WERI-Rb-1 (cell line): Measurements from ENCODE around the gene CAPS.

ENCODE experiments used
- DNase-seq: peaks from one replicate; pipeline ENCODE4 v3.0.0-alpha.2; 2020
- H3K27ac ChIP-seq: fragments of 250-450 bp; sonication (Bioruptor Pico); 2 replicates; pipeline ENCODE4 v1.5.1; 2020; ENCODE audit warnings: mild to moderate bottlenecking, moderate library complexity
- H3K27me3 ChIP-seq: fragments of 250-450 bp; sonication (Bioruptor Pico); 2 replicates; pipeline ENCODE4 v1.5.1; 2021; ENCODE audit warnings: mild to moderate bottlenecking, low read depth, moderate library complexity; ENCODE audit not compliant: insufficient read depth, severe bottlenecking
- H3K36me3 ChIP-seq: fragments of 250-450 bp; sonication (Bioruptor Pico); 2 replicates; pipeline ENCODE4 v1.5.1; 2020; ENCODE audit warnings: mild to moderate bottlenecking, moderate library complexity
- H3K4me3 ChIP-seq: 2 replicates; pipeline ENCODE4 v1.5.1; 2011; ENCODE audit warnings: low read depth, mild to moderate bottlenecking, control low read depth, low read length
- H3K9me3 ChIP-seq: fragments of 250-450 bp; sonication (Bioruptor Pico); 2 replicates; pipeline ENCODE4 v1.5.1; 2021; ENCODE audit warnings: mild to moderate bottlenecking, moderate library complexity; ENCODE audit not compliant: severe bottlenecking
- TF ChIP-seq, protein P1 (sequence below): IDR thresholded peaks from 2 replicates; pipeline ENCODE4 v1.5.1; 2011; ENCODE audit warnings: low read depth, mild to moderate bottlenecking, control low read depth, inconsistent platforms, low read length

Gene CAPS

DNA sequence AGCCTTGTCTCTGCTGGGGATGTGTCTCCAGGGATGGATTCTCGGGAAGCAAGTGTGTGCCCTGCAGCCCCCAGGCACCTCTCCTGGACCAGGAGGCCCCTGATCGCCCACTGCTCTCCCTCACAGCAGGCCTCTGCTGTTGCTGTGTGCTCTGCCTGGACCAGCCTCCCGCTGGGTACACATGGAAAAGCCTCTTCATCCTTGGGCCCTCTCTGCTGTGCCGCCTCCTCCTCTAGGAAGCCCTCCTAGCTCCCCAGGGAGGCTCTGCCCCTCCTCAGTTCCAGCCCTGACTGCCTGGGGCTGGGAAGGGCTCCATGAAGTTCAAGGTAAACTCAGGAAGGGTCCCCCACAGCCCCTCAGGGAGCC lies 22.5 kb upstream of the CAPS start:
- H3K4me3 ChIP-seq = no peak overlapping the region
- no peak overlapping the region for H3K27ac ChIP-seq
- no peaks in the 10 kb centered on the region for H3K27me3 ChIP-seq
- TF ChIP-seq, protein P1, sequence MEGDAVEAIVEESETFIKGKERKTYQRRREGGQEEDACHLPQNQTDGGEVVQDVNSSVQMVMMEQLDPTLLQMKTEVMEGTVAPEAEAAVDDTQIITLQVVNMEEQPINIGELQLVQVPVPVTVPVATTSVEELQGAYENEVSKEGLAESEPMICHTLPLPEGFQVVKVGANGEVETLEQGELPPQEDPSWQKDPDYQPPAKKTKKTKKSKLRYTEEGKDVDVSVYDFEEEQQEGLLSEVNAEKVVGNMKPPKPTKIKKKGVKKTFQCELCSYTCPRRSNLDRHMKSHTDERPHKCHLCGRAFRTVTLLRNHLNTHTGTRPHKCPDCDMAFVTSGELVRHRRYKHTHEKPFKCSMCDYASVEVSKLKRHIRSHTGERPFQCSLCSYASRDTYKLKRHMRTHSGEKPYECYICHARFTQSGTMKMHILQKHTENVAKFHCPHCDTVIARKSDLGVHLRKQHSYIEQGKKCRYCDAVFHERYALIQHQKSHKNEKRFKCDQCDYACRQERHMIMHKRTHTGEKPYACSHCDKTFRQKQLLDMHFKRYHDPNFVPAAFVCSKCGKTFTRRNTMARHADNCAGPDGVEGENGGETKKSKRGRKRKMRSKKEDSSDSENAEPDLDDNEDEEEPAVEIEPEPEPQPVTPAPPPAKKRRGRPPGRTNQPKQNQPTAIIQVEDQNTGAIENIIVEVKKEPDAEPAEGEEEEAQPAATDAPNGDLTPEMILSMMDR = no peak
- DNase-seq = no peak
- no peaks in the 10 kb centered on the region for H3K9me3 ChIP-seq
- peaks cover 20% of the 10 kb centered on the region for H3K36me3 ChIP-seq

DNA sequence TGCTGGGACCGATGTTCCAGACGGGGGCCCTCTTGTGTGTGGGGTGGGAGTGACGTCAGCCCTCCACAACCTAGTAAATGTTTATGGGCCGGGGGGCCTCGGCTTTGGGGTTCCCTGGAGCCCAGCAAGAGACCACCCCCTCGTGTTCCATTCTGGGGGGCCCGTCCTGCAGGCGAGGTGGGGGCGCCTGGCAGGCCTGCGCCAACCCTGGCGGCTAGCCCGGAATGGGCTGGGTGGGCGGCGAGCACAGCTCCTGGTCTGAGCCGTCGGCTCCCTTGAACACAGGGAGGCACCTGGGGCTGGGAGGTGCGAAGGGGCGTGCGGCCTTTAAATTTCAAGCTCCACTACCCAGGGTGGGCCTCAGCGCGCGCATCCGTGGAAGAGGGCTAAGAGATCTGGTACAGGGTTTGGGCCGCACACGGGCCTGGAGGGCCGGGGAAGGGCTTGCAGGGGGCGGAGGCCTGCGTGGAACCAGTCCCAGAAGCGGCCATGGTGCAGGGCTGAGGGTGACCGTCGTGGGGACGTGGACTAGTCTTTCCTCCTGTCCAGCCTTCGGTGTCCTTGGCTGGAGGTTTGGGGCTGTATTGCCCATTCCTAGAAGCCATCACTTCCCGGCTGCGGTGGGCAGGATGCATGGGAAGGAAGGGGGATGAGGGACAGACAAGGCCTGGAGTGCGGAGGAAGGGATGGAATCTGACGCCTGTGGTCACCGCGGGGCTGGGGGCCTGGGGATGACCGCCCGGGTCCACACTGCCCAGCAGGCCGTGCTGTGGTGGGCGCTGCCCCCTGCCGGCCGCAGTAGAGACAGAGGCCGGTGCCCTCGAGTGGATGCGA lies 21.9 kb upstream of the CAPS start:
- Histone ChIP-seq H3K9me3 (no peaks in the 10 kb centered on the region), H3K27ac (no peak overlapping the region; the same call in 1 of the 2 replicates), H3K27me3 (no peaks in the 10 kb centered on the region), H3K4me3 (no peak overlapping the region), H3K36me3 (peaks cover 22% of the 10 kb centered on the region)
- DNase-seq = peak; percentile 70
- TF ChIP-seq, protein P1 = peak; percentile 95

DNA sequence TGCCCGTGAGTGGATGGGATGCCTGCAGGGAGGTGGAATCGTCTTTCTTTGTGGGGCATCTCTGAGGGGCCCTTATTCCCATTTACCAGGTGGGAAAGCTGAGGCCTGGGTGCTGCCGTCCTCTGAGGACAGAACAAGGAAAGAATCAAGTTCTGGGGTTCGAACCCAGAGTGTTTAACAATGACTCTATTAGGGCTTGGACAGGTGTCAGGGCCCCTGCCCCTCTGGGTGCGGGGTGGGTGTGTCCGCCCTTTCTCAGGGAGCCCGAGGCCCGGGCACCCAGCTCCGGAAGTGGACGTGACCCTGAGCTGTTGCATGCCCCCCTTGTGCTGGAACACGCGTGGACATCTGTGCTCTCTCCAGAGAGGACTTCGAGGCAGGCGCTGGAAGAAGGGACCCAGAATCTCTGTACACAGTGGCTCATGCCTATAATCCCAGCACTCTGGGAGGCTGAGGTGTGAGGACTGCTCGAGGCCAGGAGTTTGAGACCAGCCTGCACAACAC lies 21.2 kb upstream of the CAPS start:
- H3K36me3 ChIP-seq = peaks cover 22% of the 10 kb centered on the region
- H3K4me3 ChIP-seq = no peak overlapping the region
- DNase-seq = no peak
- no peaks in the 10 kb centered on the region for H3K27me3 ChIP-seq
- H3K27ac ChIP-seq = no peak overlapping the region
- no peaks in the 10 kb centered on the region for H3K9me3 ChIP-seq
- TF ChIP-seq, protein P1 = no peak

DNA sequence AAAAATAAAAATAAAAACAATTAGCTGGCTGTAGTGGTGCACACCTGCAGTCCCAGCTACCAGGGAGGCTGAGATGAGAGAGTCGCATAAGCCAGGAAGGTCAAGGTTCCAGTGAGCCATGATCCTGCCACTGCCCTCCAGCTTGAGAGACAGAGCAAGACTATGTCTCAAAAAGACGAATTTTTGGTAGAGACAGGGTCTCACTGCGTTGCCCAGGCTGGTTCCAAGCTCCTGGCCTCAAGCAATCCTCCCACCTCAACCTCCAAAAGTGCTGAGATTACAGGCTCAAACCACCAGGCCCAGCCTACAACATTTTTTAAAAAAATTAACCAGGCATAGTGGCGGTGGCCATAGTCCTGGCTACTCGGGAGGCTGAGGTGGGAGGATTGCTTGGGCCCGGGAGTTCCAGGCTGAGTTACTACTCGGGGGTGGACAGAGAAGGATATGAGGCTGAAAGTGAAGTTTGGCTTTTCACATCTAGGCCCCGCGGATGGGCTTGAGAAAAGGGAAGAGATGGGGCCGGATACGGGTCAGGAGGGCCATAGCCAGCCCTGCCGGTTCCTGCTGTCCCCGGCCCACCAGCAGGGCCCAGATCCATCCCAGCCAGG lies 20.7 kb upstream of the CAPS start:
- Histone ChIP-seq H3K9me3 (no peaks in the 10 kb centered on the region), H3K27me3 (no peaks in the 10 kb centered on the region)

DNA sequence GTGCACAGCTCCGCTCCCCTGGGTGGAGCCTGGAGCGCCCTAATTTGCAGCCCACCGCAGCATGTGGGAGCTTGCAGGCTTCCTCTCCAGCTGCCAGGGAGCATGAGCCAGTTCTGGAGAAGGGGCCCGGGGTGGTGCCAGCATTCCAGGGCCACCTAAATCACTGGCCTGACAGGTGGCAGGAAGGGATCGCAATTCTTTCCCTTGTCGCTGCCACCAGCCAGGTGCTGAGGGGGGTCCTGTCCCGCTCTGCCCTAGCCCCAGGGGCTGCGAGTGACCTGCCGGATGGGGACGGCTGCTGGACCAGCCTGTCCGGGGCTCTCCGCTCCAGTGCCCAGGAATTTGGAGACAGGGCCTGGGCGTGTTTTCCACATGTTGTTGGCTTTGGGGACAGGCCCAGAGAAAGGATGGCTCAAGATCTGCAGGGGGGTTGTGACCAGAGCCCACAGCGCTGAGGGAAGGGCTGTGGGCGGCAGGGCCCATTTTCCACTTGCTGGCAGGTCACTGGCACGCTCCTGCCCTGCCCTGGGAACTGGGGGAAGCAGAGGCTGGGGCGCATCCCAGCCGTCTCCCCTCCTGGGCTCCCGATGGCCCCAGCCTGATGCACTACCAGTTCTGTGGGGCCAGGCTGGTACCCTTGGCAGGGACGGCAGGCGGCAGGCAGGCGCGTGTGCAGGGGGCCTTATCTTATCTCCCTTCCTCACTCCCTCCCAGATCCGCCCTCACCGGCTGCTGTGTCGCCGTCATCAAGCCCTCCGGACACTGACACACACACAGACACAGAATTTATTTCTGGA lies 19.9 kb upstream of the CAPS start:
- no peaks in the 10 kb centered on the region for H3K27me3 ChIP-seq
- no peak for DNase-seq
- H3K9me3 ChIP-seq = no peaks in the 10 kb centered on the region
- TF ChIP-seq, protein P1 = no peak
- H3K36me3 ChIP-seq = peaks cover 22% of the 10 kb centered on the region
- H3K27ac ChIP-seq = no peak overlapping the region
- no peak overlapping the region for H3K4me3 ChIP-seq

More for the DNA sequence above, 20.7 kb upstream of the CAPS start:
- Histone ChIP-seq H3K4me3 (no peak overlapping the region), H3K27ac (no peak overlapping the region), H3K36me3 (peaks cover 22% of the 10 kb centered on the region)
- TF ChIP-seq, protein P1 = no peak
- no peak for DNase-seq
